ENCODE measurements around the gene ZNF786. TPM values are rescaled to one million over a fixed set of nuclear protein-coding genes. Genes with fewer than 3 reads are reported as not detected.

ZNF786 gene
- total and polyA plus RNA-seq, 9 of the 15 experiments (the other 6 are each of a cell fraction or from before 2014, with no cell fraction given), result 0.31 to 5.4 (median 3.0) TPM

DNA sequence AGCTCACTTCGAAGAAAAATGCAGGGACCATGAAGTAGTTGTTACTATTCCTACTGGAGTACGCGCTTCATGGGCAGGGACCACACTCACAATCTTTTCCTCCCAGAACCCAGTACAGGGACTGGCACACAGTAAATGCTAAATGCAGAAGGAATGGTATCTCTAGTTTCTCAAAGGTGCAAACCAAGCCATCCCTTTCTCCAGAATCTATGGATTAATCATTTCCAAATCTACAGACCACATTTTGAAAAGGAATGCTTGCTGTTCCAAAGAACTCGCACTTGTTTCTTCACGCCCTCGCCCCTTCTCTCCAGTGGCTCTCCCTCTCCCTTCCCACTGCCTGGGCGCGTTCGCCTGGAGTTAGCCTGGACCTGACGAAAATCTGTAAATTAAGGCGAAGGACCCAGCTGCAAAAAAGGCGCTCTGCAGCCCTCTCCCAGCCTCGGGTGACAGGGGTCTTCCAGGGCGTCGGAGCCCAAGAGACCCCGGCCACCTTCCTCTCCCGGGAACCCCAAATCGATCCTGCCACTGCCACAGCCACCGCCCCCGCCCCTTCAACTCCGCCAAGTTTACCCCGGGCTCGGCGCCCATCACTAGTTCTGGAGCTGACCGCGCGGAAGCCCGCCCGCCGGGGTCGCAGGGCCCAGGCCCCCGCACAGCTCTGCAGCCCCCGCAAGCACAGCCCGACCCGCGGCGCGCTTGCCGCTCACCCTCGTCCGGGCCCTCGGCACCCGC lies 62.7 kb downstream of the ZNF786 start (continued):
- peak; percentile 93; the same call in 1 of the 2 replicates for TF ChIP-seq PREB (CRISPR knock-in tag; IDR thresholded peaks at IDR 0.05)
- no peak for TF ChIP-seq GABPB1 (CRISPR knock-in tag; IDR thresholded peaks at IDR 0.05)
- no peak for TF ChIP-seq RFX5 (IDR thresholded peaks at IDR 0.05; ENCODE audit: low read depth, low read length)
- no peak for TF ChIP-seq ZNF311 (CRISPR knock-in tag; IDR thresholded peaks at IDR 0.05)
- peak; percentile 93 for TF ChIP-seq BRD4 (IDR thresholded peaks at IDR 0.05)
- no peak for TF ChIP-seq TAF1 (IDR thresholded peaks at IDR 0.05; ENCODE audit: control insufficient read depth, extremely low read depth, insufficient read depth, low read length, severe bottlenecking)
- peak; percentile 86 for TF ChIP-seq NR2C2 (CRISPR knock-in tag; IDR thresholded peaks at IDR 0.05)
- TF ChIP-seq NR2C2 (tag; IDR thresholded peaks at IDR 0.05), result no peak
- peak; percentile 43; the same call in 1 of the 2 replicates for TF ChIP-seq ZNF121 (CRISPR knock-in tag; conservative IDR thresholded peaks at IDR 0.05)
- TF ChIP-seq ZZZ3 (IDR thresholded peaks at IDR 0.05), result no peak
- TF ChIP-seq, protein P1, sequence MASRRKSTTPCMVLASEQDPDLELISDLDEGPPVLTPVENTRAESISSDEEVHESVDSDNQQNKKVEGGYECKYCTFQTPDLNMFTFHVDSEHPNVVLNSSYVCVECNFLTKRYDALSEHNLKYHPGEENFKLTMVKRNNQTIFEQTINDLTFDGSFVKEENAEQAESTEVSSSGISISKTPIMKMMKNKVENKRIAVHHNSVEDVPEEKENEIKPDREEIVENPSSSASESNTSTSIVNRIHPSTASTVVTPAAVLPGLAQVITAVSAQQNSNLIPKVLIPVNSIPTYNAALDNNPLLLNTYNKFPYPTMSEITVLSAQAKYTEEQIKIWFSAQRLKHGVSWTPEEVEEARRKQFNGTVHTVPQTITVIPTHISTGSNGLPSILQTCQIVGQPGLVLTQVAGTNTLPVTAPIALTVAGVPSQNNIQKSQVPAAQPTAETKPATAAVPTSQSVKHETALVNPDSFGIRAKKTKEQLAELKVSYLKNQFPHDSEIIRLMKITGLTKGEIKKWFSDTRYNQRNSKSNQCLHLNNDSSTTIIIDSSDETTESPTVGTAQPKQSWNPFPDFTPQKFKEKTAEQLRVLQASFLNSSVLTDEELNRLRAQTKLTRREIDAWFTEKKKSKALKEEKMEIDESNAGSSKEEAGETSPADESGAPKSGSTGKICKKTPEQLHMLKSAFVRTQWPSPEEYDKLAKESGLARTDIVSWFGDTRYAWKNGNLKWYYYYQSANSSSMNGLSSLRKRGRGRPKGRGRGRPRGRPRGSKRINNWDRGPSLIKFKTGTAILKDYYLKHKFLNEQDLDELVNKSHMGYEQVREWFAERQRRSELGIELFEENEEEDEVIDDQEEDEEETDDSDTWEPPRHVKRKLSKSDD (conservative IDR thresholded peaks at IDR 0.05; ENCODE audit: low read length), result no peak
- TF ChIP-seq, protein P2, sequence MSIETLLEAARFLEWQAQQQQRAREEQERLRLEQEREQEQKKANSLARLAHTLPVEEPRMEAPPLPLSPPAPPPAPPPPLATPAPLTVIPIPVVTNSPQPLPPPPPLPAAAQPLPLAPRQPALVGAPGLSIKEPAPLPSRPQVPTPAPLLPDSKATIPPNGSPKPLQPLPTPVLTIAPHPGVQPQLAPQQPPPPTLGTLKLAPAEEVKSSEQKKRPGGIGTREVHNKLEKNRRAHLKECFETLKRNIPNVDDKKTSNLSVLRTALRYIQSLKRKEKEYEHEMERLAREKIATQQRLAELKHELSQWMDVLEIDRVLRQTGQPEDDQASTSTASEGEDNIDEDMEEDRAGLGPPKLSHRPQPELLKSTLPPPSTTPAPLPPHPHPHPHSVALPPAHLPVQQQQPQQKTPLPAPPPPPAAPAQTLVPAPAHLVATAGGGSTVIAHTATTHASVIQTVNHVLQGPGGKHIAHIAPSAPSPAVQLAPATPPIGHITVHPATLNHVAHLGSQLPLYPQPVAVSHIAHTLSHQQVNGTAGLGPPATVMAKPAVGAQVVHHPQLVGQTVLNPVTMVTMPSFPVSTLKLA (conservative IDR thresholded peaks at IDR 0.05), result no peak
- no peak for TF ChIP-seq ELF1 (tag; IDR thresholded peaks at IDR 0.05)
- no peak for TF ChIP-seq GMEB1 (CRISPR knock-in tag; IDR thresholded peaks at IDR 0.05)
- TF ChIP-seq ZSCAN29 (IDR thresholded peaks at IDR 0.05), result 0 out of 2 replicates have a peak, but pooled peaks have one; percentile 48
- TF ChIP-seq TGIF2 (CRISPR knock-in tag; IDR thresholded peaks at IDR 0.05), result peak; percentile 96; the same call in 1 of the 2 replicates
- TF ChIP-seq ZNF134 (CRISPR knock-in tag; conservative IDR thresholded peaks at IDR 0.05), result no peak
- TF ChIP-seq C11orf30 (IDR thresholded peaks at IDR 0.05; ENCODE audit: low read depth), result no peak
- TF ChIP-seq XRCC3 (IDR thresholded peaks at IDR 0.05), result no peak
- TF ChIP-seq KDM5B (IDR thresholded peaks at IDR 0.05; ENCODE audit: insufficient replicate concordance, low read depth, low read length), result no peak
- no peak; the same call in 1 of the 2 replicates for TF ChIP-seq SIN3B (IDR thresholded peaks at IDR 0.05; ENCODE audit: low read depth)
- no peak for TF ChIP-seq ZNF77 (CRISPR knock-in tag; IDR thresholded peaks at IDR 0.05)
- TF ChIP-seq ZNF3 (CRISPR knock-in tag; IDR thresholded peaks at IDR 0.05), result no peak
